Stimulated activated CD8-positive, alpha-beta memory T cell treated with anti-CD3 and anti-CD28 coated beads, Interleukin-7, amount 100 ng/mL, for 1 hour (primary cell): ENCODE data around the gene PRR9.

Experiments
- DNase-seq, 2 donors: peaks; one replicate each; pipeline ENCODE4 v3.0.0-alpha.2; 2020; ENCODE audit warnings: low read depth in 2 of 2

Gene PRR9

GRCh38 chr1:153262462-153263157 lies 45.2 kb downstream of the PRR9 start:
- DNase-seq: no peak

DNA sequence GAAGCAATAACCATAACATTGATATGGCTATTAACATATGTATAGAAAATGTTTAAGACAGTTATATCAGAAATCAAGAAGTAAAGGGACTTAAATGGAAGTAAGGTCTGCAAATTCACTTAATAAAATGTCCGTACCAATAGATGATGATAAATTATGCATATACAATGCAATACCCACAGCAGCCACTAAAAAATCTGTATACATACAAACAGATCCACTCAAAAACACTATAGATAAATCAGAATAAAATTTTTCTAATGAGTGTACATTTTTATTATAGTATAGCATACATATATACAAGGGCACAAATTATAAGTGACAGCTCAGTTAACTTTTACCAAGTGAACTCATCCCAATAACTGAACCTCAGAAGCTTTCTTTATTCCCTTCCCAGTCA lies 48.1 kb downstream of the PRR9 start:
- DNase-seq: no peak
